GM21825 (cell line): Measurements from ENCODE around the gene TBC1D14.

ENCODE experiments used
- ATAC-seq: cut with Tn5 transposase; IDR thresholded peaks from one replicate; pipeline ENCODE4 v1.9.1; 2021; ENCODE audit warnings: mild to moderate bottlenecking, moderate library complexity; ENCODE audit not compliant: unreplicated experiment

Gene TBC1D14, protein sequence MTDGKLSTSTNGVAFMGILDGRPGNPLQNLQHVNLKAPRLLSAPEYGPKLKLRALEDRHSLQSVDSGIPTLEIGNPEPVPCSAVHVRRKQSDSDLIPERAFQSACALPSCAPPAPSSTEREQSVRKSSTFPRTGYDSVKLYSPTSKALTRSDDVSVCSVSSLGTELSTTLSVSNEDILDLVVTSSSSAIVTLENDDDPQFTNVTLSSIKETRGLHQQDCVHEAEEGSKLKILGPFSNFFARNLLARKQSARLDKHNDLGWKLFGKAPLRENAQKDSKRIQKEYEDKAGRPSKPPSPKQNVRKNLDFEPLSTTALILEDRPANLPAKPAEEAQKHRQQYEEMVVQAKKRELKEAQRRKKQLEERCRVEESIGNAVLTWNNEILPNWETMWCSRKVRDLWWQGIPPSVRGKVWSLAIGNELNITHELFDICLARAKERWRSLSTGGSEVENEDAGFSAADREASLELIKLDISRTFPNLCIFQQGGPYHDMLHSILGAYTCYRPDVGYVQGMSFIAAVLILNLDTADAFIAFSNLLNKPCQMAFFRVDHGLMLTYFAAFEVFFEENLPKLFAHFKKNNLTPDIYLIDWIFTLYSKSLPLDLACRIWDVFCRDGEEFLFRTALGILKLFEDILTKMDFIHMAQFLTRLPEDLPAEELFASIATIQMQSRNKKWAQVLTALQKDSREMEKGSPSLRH

GRCh38 chr4:6909113-6909969, at the start of gene TBC1D14:
TBC1D14 (plus strand) TSS chr4:6909826; CDS start chr4:6923390, 13,564 bp downstream.
- ATAC-seq: peak; percentile 88

GRCh38 chr4:6868386-6868785, 41.2 kb upstream of the TBC1D14 start:
- ATAC-seq: no peak

DNA sequence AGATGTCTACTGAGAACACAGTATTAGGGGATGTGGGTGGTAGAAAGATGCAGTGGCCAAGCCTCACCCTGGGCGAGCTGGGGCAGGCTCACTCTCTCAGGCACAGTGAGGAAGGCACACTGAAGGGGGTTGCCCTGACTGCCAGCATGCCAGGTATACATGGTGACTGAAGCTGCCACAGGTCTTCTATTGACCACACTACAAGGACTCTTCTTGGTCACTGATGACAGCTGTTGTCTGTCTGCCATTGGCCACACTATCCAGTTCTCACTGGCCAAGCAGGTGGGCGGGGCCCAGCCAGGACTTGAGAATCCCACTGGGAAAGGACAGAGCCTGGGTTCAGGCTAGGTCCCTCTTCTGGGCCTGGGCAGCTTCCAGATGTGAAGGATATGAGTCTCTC, 39.7 kb upstream of the TBC1D14 start:
- ATAC-seq: no peak

GRCh38 chr4:6873291-6873690, 36.3 kb upstream of the TBC1D14 start:
- ATAC-seq: no peak

DNA sequence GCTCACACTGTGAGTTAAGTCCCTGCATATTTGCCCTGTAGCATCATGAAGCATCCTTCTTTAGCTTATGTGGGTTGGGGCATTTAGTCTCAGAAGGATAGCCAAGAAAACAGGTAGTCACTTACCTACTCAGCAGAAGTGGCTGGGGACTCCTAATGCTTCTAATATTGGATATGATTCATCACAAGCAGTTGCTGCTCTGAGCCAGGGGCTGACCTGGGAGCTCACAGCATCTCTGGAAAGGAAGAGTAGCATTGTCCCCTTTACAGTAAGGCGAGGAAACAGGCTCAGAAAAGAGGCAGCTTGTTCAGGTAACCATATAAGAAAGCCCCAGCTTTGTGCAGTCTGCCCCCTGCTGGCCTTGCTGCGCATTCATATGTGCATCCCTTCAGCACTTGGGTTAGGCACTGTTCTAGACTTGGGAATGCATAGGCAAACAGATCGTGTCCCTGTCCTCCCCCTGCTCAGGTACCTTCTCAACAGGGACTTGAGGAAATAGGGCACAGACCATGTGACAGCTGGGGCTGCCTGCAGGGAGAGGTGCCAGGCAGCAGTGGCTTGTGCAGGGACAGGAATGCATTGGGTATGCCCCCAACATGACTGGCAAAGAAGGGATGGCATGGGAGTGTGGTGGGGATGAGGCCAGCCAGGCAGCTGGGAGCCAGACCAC, 35.7 kb upstream of the TBC1D14 start:
- no peak for ATAC-seq

- ATAC-seq: no peak
Measured at GRCh38 chr4:6874981-6875380, 34.6 kb upstream of the TBC1D14 start.

- no peak for ATAC-seq
Measured at GRCh38 chr4:6875431-6875831, 34.2 kb upstream of the TBC1D14 start.

DNA sequence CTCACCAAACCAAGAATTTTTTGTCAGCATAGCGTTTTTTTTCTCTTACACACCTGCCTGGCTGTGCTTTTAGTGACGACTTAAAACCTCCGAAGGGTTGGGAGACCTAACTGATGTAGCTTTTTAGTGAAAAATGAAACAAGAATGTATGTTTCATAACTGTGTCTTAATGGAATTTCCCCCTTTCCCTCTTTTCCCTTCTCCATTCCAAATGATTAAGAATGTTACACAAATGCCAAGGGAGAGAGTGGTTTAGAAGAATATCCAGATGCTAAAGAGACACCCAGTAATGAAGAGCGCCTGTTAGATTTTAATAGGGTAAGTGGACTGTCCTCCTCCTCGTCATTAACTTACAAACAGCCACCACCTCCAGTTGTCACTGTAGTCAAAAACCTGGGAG, 33.2 kb upstream of the TBC1D14 start:
- ATAC-seq: no peak

- no peak for ATAC-seq
Measured at GRCh38 chr4:6877067-6877466, 32.6 kb upstream of the TBC1D14 start.

DNA sequence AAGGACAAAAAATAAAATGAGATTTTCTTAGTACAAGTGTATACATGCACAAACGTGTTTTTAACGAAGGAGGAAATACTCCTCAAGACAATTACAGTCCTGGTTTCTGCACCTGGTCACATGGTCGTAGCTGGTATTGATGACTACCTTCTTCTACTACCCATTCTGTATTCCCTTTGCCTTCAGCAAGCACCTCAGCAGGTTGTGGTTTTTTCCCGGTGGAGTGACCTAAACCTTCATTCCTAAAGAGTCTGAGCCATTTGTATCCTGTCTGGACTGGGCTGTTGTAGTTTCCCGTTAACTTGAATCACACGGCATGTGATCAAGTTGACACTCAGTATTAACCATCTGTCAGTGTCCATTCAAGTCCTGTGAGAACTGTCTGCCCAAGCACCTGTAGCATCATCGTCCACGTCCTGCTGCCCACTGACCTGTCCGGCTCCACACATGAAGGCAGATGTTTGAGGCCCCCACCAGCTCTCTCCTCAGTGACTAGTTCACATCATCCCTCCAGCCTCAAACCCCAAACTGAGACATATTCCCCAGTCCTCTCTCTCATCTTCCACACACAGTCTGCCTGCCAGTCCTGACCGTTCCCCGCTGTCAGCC, 31.1 kb upstream of the TBC1D14 start:
- no peak for ATAC-seq

GRCh38 chr4:6880691-6881090, 28.9 kb upstream of the TBC1D14 start:
- no peak for ATAC-seq

GRCh38 chr4:6881908-6882307, 27.7 kb upstream of the TBC1D14 start:
- ATAC-seq: no peak

DNA sequence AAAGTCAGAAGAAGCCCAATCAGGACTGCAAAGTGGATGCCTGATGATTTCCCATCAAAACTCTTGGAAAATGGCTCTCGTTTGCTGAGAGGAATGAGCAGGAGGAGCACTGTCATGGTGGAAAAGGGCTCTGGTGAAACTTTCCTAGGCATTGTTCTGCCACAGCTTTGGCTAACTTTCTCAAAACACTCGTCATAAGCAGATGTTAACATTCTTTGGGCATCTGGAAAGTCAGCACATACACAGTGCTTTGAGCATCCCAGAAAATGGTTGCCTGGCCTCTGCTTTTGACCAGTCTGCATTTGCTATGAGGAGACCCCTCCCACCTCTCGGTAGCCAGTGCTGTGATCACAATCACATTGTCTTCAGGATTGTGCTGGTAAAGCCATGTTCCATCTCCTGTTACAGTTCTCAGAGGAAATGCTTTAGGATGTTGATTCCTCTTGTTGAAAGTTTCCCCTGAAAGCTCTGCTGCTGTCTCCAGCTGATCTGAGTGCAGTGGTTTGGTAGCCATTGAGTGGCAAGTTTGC, 25.2 kb upstream of the TBC1D14 start:
- no peak for ATAC-seq

DNA sequence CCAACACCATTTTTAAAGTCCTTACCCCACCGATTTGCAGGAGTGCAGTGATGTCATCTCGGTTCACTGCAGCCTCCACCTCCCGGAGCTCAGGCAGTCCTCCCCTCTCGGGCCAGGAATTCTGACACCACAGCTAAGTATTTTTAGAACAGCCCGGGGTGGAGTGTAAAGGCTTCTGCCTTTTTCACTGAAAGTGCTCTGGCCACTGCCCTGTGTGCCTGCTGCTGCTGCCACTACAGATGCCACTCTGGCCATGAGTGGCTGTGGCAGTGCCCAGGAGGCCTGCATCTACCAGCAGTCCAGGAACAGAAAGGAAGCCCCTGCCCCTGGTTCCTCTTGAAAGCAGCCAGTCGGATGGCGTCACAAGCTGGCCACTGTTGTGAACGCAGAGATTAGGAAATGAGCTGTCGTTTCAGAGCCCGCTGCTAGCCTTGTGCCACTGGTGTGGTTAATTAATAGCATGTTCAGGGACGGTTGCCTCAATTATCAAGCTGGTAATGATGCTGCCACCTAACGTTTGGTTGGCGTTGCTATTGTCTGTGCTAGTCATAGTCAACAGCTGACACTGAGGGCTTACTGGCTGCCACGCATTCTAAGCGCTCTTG, 23.6 kb upstream of the TBC1D14 start:
- ATAC-seq: no peak

DNA sequence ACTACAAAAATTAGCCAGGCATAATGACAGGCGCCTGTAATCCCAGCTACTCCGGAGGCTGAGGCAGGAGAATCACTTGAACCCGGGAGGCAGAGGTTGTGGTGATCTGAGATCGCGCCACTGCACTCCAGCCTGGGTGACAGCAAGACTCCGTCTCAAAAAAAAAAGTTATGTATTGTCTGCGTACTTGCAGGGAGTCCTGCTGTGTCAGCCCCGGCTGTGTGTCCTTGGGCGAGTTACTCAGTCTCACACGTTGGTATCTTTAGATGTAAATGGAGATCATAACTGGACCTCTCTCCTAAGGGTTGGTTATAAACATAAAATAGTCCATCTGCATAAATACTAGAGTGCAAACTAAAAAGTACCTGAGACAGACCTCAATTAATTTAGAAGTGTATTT, 22.7 kb upstream of the TBC1D14 start:
- ATAC-seq: no peak

DNA sequence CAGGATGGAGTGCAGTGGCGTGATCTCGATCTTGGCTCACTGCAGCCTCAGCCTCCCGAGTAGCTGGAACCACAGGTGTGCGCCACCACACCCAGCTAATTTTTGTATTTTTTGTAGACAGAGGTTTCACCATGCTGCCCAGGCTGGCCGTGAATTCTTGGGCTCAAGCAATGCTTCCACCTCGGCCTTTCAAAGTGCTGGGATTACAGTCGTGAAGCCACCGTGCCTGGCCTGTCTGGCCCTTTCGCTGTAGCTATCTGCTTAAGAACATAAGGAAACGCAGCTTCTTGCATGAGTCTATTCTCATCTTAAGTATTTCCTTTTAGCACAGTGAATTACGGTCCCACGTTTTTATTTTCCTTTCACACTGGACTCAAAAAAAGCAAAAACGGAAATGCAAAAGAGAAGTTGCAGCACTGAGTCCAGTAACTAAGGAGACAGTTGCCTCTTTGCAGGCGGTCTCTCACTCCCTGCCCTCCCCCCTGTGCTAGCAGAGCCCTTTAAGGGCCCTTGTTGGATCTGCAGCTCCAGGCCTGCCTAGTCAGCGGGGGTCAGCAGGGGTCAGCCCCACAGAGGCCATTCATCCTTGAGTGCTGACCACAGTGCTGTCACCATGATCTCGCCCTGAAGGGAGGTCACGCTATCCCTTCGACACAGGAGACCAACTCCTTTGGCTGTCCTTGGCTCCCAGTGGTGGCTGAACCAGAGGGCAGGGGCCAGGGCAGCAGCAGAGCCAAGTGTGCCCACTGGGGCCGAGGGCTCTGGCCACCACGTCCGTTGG, 21.8 kb upstream of the TBC1D14 start:
- no peak for ATAC-seq

DNA sequence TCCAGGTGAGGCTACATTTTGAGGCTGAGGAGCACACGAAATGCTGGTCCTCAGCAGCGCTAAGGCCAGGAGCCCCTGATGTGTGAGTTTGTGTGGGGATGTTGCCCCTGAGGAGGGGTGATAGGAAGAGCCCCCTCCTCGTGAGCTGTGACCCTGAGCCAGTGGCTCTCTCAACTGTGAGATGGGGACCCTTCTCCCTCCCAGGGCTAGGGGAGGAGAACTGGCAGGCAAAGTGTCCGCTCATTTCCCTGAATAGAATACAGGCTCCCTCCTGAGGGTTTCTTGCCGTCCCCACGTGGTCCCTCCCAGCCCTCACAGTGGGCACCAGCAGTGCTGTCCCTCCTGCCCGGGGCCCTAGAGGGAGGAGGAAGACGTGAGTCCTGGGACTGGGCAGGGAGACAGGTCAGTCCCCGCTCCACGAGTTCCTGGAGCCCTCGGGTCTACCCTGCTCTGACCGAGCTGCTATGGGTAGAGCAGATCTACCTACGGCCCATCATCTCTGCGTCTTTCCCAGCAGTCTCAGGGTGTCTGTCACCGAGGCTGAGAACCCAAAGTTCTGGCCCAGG, 21.0 kb upstream of the TBC1D14 start:
- no peak for ATAC-seq

GRCh38 chr4:6889101-6889735, 20.4 kb upstream of the TBC1D14 start:
- ATAC-seq: no peak
